Glutamatergic neuron (in vitro differentiated cells): ENCODE results near the gene ZBTB7C. TPM values are rescaled to one million over a fixed set of nuclear protein-coding genes. Genes with fewer than 3 reads are reported as not detected.

Experiments used
- DNase-seq: peaks from one replicate; pipeline ENCODE4 v3.0.0; 2022
- H3K27ac Mint-ChIP-seq: one replicate; pipeline ENCODE4 v1.8.0; 2020; ENCODE audit warnings: mild to moderate bottlenecking, mixed read lengths, inconsistent platforms; ENCODE audit not compliant: unreplicated experiment
- H3K27me3 Mint-ChIP-seq: one replicate; pipeline ENCODE4 v1.8.0; 2020; ENCODE audit warnings: mild to moderate bottlenecking, moderate library complexity, mixed read lengths, inconsistent platforms; ENCODE audit not compliant: unreplicated experiment
- H3K36me3 Mint-ChIP-seq: one replicate; pipeline ENCODE4 v1.8.0; 2020; ENCODE audit warnings: mild to moderate bottlenecking, mixed read lengths, inconsistent platforms; ENCODE audit not compliant: unreplicated experiment
- H3K4me1 Mint-ChIP-seq: one replicate; pipeline ENCODE4 v1.8.0; 2020; ENCODE audit warnings: mild to moderate bottlenecking, low read depth, mixed read lengths, inconsistent platforms; ENCODE audit not compliant: unreplicated experiment
- H3K4me3 Mint-ChIP-seq: one replicate; pipeline ENCODE4 v1.8.0; 2020; ENCODE audit warnings: mild to moderate bottlenecking, mixed read lengths, inconsistent platforms; ENCODE audit not compliant: unreplicated experiment
- H3K9me3 Mint-ChIP-seq: one replicate; pipeline ENCODE4 v1.8.0; 2020; ENCODE audit warnings: mild to moderate bottlenecking, moderate library complexity, mixed read lengths, inconsistent platforms; ENCODE audit not compliant: unreplicated experiment
- CTCF ChIP-seq: fragments of 200-600 bp; sonication (generic); IDR thresholded peaks from one replicate; pipeline ENCODE4 v1.5.0; 2021; ENCODE audit not compliant: partially characterized antibody, unreplicated experiment
- total RNA-seq: library from RNA; stranded (reverse); fragmentation: NEBNext Ultra II Directional; extraction: Animal tissue kit (Norgen Biotek cat#: 25700); gene quantifications from one replicate; pipeline ENCODE4 v1.2.1, GENCODE V29; 2021; ENCODE audit not compliant: unreplicated experiment

The ZBTB7C gene
- total RNA-seq, 1 donor from 2014 or later, result 10.6 TPM

DNA sequence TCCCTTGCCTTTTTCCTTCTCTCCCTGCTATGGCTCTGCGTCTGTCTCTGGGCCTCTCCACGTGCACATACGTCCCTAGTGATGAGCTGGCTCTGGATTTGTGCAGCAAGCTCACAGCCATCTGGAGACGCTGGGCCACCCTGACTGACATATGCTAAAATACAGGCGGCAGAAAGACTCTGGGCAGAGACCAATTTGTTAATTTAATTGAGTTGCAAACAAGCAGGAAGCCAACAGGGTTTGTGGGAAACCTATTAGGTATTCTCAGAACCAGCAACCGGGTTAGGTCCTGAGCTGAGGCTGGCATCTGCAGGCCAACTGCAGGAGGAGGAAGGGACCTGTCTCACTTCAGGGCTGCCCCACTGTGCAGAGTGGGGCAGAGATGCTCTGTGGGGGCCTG lies 425.2 kb downstream of the ZBTB7C start:
- peaks cover 10% of the 10 kb centered on the region for H3K9me3 Mint-ChIP-seq
- H3K4me3 Mint-ChIP-seq, result peak overlapping the region; percentile 37
- peak; percentile 46 for DNase-seq
- peak overlapping the region; percentile 98 for H3K27ac Mint-ChIP-seq
- no peaks in the 10 kb centered on the region for H3K36me3 Mint-ChIP-seq
- H3K4me1 Mint-ChIP-seq, result peaks cover 22% of the 10 kb centered on the region
- H3K27me3 Mint-ChIP-seq, result peaks cover 14% of the 10 kb centered on the region
- TF ChIP-seq CTCF, result no peak

DNA sequence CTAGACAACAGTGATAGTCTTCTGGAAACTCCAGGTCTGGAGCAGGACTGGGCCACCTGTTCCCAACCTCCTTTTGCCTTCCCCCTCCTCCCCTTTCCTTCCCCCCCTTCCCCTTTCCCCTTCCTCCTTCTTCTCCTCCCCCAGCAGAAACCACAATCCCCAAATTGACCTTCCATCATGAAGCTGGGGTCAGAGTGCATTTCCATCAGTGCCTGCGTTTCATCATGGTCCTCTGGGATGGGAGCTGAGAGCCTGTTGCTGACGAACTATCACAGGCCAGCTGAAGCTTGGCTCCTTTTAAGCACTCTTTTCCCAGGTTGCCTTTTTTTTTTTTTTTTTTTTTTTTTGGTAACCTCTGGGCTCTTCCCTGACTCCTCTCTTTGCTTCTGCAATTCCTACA lies 426.1 kb downstream of the ZBTB7C start:
- Mint-ChIP-seq H3K36me3 (no peaks in the 10 kb centered on the region), H3K27ac (peak overlapping the region; percentile 98), H3K4me1 (peaks cover 22% of the 10 kb centered on the region), H3K9me3 (peaks cover 10% of the 10 kb centered on the region), H3K4me3 (peak overlapping the region; percentile 11), H3K27me3 (peaks cover 14% of the 10 kb centered on the region)
- DNase-seq, result peak; percentile 34
- no peak for TF ChIP-seq CTCF

DNA sequence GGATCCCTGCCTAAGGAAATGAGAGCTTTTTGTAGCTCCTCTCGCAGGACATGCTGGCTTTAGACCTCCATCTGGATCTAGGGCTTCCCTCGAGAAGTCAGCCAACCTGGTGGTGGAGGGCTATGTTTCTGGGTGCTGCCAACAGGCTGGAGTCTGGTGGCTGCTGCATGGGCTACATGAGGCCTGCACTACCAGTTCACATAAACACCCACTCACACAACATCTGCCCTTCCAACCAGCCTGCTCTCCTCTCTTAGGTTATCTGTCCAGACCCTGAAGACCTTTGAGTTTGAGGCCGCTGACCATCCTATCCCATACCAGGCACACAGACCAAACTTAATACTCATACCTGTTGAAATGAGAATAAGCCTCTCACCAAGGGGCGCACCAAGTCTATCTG lies 427.4 kb downstream of the ZBTB7C start:
- DNase-seq, result no peak
- TF ChIP-seq CTCF, result no peak
- peaks cover 22% of the 10 kb centered on the region for H3K4me1 Mint-ChIP-seq
- no peak overlapping the region for H3K4me3 Mint-ChIP-seq
- H3K27me3 Mint-ChIP-seq, result peaks cover 12% of the 10 kb centered on the region
- H3K27ac Mint-ChIP-seq, result no peak overlapping the region
- no peaks in the 10 kb centered on the region for H3K36me3 Mint-ChIP-seq
- H3K9me3 Mint-ChIP-seq, result peaks cover 9% of the 10 kb centered on the region

GRCh38 chr18:47981320-47981719 lies 427.9 kb downstream of the ZBTB7C start:
- no peak for DNase-seq
- Mint-ChIP-seq H3K27ac (no peak overlapping the region), H3K4me3 (no peak overlapping the region), H3K9me3 (peaks cover 9% of the 10 kb centered on the region), H3K4me1 (peaks cover 22% of the 10 kb centered on the region), H3K36me3 (no peaks in the 10 kb centered on the region), H3K27me3 (peaks cover 9% of the 10 kb centered on the region)
- no peak for TF ChIP-seq CTCF

DNA sequence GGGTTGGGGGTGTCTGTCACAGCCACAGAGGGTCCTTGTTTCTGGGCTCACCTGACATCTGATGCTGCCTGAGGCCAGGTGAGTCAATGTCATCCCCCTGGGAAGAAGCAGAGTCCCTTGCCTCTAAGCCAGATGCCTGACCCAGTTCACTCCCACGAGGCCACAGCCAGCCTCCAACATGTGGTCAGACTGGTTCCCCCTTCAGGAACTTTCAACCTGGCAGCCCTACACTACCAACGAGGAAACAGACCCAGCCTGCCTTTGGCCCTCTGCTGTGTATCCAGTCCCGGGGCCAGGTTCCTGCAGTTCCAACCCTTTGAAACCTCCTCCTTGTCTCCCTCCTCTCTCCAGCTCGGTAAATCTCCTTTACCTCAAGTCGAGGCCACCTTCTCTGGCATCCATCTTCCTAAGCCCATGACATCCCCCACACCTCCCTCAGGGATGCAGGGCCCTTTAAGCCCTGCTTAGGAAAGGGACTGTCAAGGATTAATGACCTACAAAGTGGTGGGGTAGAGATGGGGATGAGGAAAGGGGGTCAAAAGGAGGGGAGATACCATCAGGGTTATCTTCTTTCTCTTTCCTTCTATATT lies 429.5 kb downstream of the ZBTB7C start:
- H3K9me3 Mint-ChIP-seq, result peaks cover 5% of the 10 kb centered on the region
- no peak for TF ChIP-seq CTCF
- no peak overlapping the region for H3K27ac Mint-ChIP-seq
- H3K4me3 Mint-ChIP-seq, result no peak overlapping the region
- H3K27me3 Mint-ChIP-seq, result peaks cover 9% of the 10 kb centered on the region
- no peaks in the 10 kb centered on the region for H3K36me3 Mint-ChIP-seq
- H3K4me1 Mint-ChIP-seq, result peaks cover 32% of the 10 kb centered on the region
- DNase-seq, result no peak
